ENCODE results near the gene RGPD5. TPM values are rescaled to one million over a fixed set of nuclear protein-coding genes. Genes with fewer than 3 reads are reported as not detected.
"Not testable (repeated sequence)": the region's sequence is repeated elsewhere in the genome, so short reads cannot be mapped to it uniquely, and the experiment has no call there.

The RGPD5 gene
- total RNA-seq, 6 donors from 2014 or later: 9.1 to 270 (median 34.6) TPM

DNA sequence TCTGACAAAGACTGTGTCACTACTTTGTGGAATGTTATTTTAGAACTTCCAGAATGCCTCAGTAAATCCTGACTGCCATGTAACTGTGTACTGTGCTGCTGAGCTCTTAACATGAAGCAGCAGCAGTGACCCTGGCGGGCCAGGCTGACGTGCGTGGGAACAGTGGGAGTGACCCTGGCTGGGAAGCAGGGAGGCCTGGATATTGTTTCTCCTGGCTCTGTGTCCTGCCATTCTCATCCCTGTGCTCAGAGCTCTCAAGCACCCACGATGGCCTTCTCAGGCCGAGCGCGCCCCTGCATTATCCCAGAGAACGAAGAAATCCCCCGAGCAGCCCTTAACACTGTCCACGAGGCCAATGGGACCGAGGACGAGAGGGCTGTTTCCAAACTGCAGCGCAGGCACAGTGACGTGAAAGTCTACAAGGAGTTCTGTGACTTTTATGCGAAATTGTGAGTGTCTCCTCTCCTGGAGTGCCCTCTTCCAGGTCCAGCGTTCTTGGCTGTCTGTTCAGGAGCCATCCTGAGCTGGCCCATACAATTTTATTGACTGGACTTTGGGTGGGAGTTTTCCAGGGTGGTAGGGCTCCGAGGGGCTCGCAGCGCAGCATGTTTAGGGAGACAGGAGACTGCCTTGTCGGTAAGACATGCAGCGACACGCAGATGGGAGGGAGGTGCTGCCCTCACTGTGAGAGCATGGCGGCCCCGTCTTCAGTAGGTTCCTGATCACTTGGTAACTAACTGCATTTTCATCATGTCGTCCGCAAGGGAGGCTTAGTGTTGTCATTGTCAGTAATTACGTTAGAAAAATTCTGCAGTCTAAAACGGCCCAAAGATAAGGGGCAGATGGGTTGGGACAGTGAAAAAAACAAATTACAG is 104.6 kb downstream of the RGPD5 start, which contains the start of gene LIMS3:
LIMS3 (plus strand) TSS at position 227 of the 875 bp plus-strand sequence; CDS start at position 268, 41 bp downstream.
- H3K9me3 ChIP-seq, H3K27me3 ChIP-seq, H3K4me1 ChIP-seq, H3K36me3 ChIP-seq, H3K4me3 ChIP-seq, H3K27ac ChIP-seq, DNase-seq: not testable (repeated sequence)
- peak; percentile 56 to 92 for ATAC-seq (ENCODE audit: low FRiP score in 2 of 2)
- no CpG with 5 or more reads among the region's 28 CpGs for WGBS, 2 donors

DNA sequence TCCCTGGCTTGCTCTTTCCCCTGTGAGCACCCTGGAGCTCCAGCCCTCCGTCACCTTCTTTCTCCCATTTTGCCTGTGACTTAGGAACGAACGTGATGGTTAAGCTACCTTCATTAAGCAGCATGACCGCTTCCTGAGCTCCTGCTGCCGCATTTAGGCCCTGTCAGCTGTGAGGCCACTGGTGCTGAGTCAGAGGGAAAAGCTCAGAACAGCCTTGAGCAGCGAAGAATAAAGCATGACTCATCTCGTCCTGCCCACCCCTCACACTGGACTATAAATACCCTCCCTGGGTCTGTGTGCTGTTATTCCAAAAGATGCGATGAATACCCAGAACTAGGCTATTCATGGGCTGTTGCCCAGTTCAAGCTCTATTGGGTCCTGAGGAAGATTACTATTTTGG is 111.7 kb downstream of the RGPD5 start:
- H3K36me3 ChIP-seq, H3K27ac ChIP-seq, H3K27me3 ChIP-seq, H3K4me1 ChIP-seq, H3K9me3 ChIP-seq, DNase-seq, H3K4me3 ChIP-seq: not testable (repeated sequence)
- WGBS, 2 donors: no CpG with 5 or more reads among the region's 8 CpGs
- ATAC-seq (ENCODE audit: low FRiP score in 2 of 2): peak in 1 of 2 donors; percentile 87

Other genes starting within 250 kb of the RGPD5 start
- 100 to 1,000 TPM in 1 of 6 donors, 10 to 100 TPM in 5; 60.8 to 135 (median 88.5) TPM for gene SEPTIN10, start 180.3 kb upstream of the RGPD5 start, total RNA-seq
- 10 to 100 TPM; 17.8 to 30.7 (median 24.7) TPM for gene SOWAHC, start 179.9 kb upstream of the RGPD5 start, total RNA-seq
- gene LIMS3, start 104.4 kb downstream of the RGPD5 start, total RNA-seq: 1 to 10 TPM in 3 of 6 donors, under 1 TPM in 1, not detected in 2; 0.89 to 2.2 (median 1.6) TPM

Data from upper lobe of left lung (tissue), 6 donors.